Tibial artery (tissue), 4 donors: ENCODE measurements around the gene PALM2AKAP2.
A peak's percentile ranks its signal among the peaks of the same experiment; 100 is the strongest.

Experiments
- DNase-seq, 2 donors: peaks; one replicate each; pipeline ENCODE4 v3.0.0-alpha.2; 2019
- H3K27ac ChIP-seq, 2 donors: fragments of 200-600 bp; sonication (generic) in 1 of 2; 1 replicate in 1 of 2; 2 replicates in 1 of 2; pipeline ENCODE4 v1.5.1; 2018 to 2019; ENCODE audit warnings: mild to moderate bottlenecking in 1 of 2
- H3K27me3 ChIP-seq, 2 donors: fragments of 200-600 bp; sonication (generic) in 1 of 2; one replicate each; pipeline versions ENCODE4 v1.5.1 to v1.6.0; 2016 to 2019
- H3K36me3 ChIP-seq, 3 donors: fragments of 200-600 bp; sonication (generic) in 2 of 3; one replicate each; pipeline ENCODE4 v1.5.1; 2016 to 2019; ENCODE audit warnings: mild to moderate bottlenecking in 2 of 3
- H3K4me1 ChIP-seq, 4 donors: fragments of 200-600 bp; sonication (generic) in 2 of 4; 1 replicate in 3 of 4; 2 replicates in 1 of 4; pipeline ENCODE4 v1.5.1; 2016 to 2019
- H3K4me3 ChIP-seq, 2 donors: fragments of 200-600 bp; sonication (generic) in 1 of 2; 1 replicate in 1 of 2; 2 replicates in 1 of 2; pipeline ENCODE4 v1.5.1; 2018 to 2019; ENCODE audit warnings: mild to moderate bottlenecking in 2 of 2
- H3K9me3 ChIP-seq, 3 donors: fragments of 200-600 bp; sonication (generic) in 1 of 3; one replicate each; pipeline ENCODE4 v1.5.1; 2016 to 2019
- CTCF ChIP-seq, 2 experiments: fragments of 200-600 bp in 1 of 2; fragments of 450-650 bp in 1 of 2; IDR thresholded peaks; one replicate each; pipeline ENCODE4 v1.5.1; 2017 to 2019; ENCODE audit warnings: antibody characterized with exemption in 2 of 2, mild to moderate bottlenecking in 1 of 2, moderate library complexity in 1 of 2
- intact Hi-C: fragments of 100-400 bp; cut with DNase I; formaldehyde crosslinking; loops from one replicate; pipeline ENCODE4 v1.15.0; 2023; ENCODE audit warnings: low total_unique reads

PALM2AKAP2 gene

GRCh38 chr9:109802491-109802890 is 22.5 kb downstream of the PALM2AKAP2 start:
- intact Hi-C loops = no loop called here
- TF ChIP-seq CTCF (IDR thresholded peaks at IDR 0.05) = no peak
- H3K27me3 ChIP-seq = no peaks in the 10 kb centered on the region
- no peak for DNase-seq
- H3K36me3 ChIP-seq = no peaks in the 10 kb centered on the region
- H3K4me1 ChIP-seq = peaks cover 0 to 82% (median 31%) of the 10 kb centered on the region in 4 donors
- H3K27ac ChIP-seq = peak overlapping the region in 1 of 2 donors; percentile 71
- H3K4me3 ChIP-seq = no peak overlapping the region
- no peaks in the 10 kb centered on the region for H3K9me3 ChIP-seq

- H3K4me1 ChIP-seq = peaks cover 0 to 61% (median 19%) of the 10 kb centered on the region in 4 donors
- no peaks in the 10 kb centered on the region for H3K9me3 ChIP-seq
- no peaks in the 10 kb centered on the region for H3K27me3 ChIP-seq
- peak overlapping the region in 1 of 2 donors; percentile 11 for H3K27ac ChIP-seq
- intact Hi-C loops = no loop called here
- no peak overlapping the region for H3K4me3 ChIP-seq
- TF ChIP-seq CTCF (IDR thresholded peaks at IDR 0.05) = no peak
- no peaks in the 10 kb centered on the region for H3K36me3 ChIP-seq
- DNase-seq = no peak
Measured at GRCh38 chr9:109805050-109805449, 25.1 kb downstream of the PALM2AKAP2 start.

GRCh38 chr9:109806506-109807115 is 26.6 kb downstream of the PALM2AKAP2 start:
- Histone ChIP-seq H3K4me3 (no peak overlapping the region), H3K27ac (peak overlapping the region; percentile 13 to 51), H3K36me3 (no peaks in the 10 kb centered on the region), H3K9me3 (no peaks in the 10 kb centered on the region), H3K4me1 (peaks cover 0 to 45% (median 10%) of the 10 kb centered on the region in 4 donors), H3K27me3 (no peaks in the 10 kb centered on the region)
- no peak for TF ChIP-seq CTCF (IDR thresholded peaks at IDR 0.05)
- peak in 1 of 2 donors; percentile 38 for DNase-seq
- intact Hi-C loops = no loop called here

GRCh38 chr9:109811876-109812275 is 31.9 kb downstream of the PALM2AKAP2 start:
- intact Hi-C loops = no loop called here
- no peak for TF ChIP-seq CTCF (IDR thresholded peaks at IDR 0.05)
- Histone ChIP-seq H3K36me3 (no peaks in the 10 kb centered on the region), H3K9me3 (no peaks in the 10 kb centered on the region), H3K27me3 (no peaks in the 10 kb centered on the region), H3K4me3 (no peak overlapping the region), H3K27ac (no peak overlapping the region), H3K4me1 (peaks cover 0 to 34% (median 12%) of the 10 kb centered on the region in 4 donors)
- no peak for DNase-seq

- H3K36me3 ChIP-seq = no peaks in the 10 kb centered on the region
- DNase-seq = no peak
- intact Hi-C loops = no loop called here
- H3K27me3 ChIP-seq = no peaks in the 10 kb centered on the region
- H3K9me3 ChIP-seq = no peaks in the 10 kb centered on the region
- no peak overlapping the region for H3K27ac ChIP-seq
- TF ChIP-seq CTCF (IDR thresholded peaks at IDR 0.05) = no peak
- H3K4me1 ChIP-seq = peaks cover 0 to 34% (median 14%) of the 10 kb centered on the region in 4 donors
- H3K4me3 ChIP-seq = no peak overlapping the region
Measured at GRCh38 chr9:109812331-109812730, 32.3 kb downstream of the PALM2AKAP2 start.
